H54 (cell line): ENCODE data around the gene LRPAP1.
"Not testable (repeated sequence)": the region's sequence is repeated elsewhere in the genome, so short reads cannot be mapped to it uniquely, and the experiment has no call there.

ENCODE experiments used
- DNase-seq: peaks from one replicate; pipeline ENCODE4 v3.0.0; 2011; ENCODE audit warnings: low spot score, mixed read lengths; ENCODE audit not compliant: insufficient read length
- FAIRE-seq: peaks from 3 replicates; lab custom pipeline; 2011; peaks lifted over from hg19 to GRCh38; lab: Jason Lieb, UNC
- POLR2A ChIP-seq: IDR thresholded peaks from 2 replicates; pipeline ENCODE4 v1.6.1; 2011; ENCODE audit warnings: low read depth, mild to moderate bottlenecking, low read length

The LRPAP1 gene, protein sequence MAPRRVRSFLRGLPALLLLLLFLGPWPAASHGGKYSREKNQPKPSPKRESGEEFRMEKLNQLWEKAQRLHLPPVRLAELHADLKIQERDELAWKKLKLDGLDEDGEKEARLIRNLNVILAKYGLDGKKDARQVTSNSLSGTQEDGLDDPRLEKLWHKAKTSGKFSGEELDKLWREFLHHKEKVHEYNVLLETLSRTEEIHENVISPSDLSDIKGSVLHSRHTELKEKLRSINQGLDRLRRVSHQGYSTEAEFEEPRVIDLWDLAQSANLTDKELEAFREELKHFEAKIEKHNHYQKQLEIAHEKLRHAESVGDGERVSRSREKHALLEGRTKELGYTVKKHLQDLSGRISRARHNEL

DNA sequence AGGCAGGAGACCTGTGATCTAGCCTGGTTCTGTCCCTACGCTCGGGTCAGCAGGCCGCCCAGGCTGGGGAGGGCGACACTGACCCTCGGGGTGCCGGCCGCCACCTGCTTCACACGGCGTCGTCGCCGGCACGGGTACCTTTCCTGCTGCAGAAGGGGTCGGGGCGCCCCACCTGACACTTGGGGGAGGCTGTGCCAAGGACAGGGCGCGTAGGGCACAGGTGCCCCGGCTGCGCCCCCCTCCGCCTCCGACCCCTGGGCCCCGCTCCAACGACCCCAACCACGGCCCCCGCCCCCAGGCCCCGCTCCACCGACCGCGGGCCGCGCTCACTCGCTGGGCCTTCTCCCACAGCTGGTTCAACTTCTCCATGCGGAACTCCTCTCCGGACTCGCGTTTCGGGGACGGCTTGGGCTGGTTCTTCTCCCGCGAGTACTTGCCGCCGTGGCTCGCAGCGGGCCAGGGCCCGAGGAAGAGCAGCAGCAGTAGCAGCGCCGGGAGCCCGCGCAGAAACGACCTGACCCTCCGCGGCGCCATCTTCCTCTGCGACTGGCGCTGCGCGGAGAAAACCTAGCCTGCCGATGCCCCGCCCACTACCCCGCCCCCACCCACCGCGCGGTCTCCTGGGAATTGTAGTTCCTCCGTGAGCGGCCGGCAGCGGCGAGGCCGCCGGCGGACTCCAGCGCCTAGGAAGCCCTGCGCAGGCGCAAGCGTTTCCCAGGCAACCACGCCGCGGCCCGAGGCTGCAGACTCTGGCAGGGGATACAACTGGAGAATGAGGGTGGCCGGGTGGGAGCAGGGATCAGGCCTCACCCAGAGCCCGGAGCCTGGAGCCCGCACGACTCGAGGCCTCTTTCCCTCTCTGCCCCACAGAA lies at the start of gene LRPAP1:
Gene LRPAP1 (minus strand): TSS at position 544 of the 872 bp plus-strand sequence. CDS start 10 bp downstream, at position 534.
- DNase-seq (peak; percentile 97), FAIRE-seq (no peak)
- peak; percentile 97 for TF ChIP-seq POLR2A

DNA sequence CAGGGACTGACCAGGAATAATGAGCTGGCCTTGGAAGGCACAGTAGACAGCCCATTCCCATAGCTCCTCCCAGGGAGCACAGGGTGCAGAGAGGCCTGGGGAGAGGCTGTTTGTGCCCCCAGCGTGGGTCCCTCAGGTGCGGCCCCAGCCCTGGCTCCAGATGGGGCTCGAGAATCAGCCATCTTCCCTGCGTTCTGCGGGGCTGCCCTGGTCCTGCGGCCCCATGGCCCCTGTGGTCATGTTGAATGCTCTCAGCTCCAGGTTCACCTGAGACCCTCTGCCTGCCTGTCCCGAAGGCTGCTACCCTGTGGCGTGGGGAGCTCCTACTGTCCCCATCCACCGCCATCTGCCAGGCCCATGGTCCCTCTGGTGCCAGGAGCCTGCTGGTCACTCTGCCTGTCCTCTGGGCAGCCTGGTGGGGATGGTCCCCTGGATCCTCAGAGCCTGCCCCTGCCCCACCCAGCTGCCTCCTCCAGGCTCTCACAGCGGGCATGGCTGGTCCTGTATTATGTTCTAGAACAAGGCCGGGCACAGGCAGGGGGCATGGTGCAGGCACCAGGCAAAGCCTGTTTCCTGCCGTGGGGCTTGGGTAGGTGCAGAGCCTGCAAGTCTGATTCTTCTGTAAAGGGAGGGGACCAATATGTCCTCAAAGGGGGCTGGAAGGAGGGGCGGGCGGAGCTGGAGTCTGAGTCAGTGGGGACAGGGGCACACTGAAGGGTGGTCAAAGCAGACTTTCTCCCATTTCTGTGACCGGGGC lies 49.3 kb upstream of the LRPAP1 start:
- FAIRE-seq, DNase-seq: not testable (repeated sequence)

DNA sequence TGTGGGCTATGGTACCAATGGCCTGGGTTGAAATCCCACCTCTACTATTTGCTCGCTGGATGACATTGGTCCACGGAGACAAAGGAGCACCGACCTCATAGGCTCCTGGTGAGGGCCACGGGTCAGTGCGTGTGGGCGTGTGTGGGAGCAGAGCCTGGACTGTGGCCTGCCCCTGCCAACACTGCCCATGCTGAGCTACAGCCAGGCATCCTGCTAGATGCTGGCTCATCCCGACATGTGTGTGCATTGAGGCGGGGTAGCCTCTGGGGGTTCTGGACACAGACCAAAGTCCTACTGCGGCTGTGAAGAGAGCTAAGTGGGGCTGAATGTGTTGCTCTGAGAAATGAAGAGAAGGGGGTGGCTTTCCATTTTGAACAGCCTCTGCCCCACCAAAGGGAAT lies 48.6 kb upstream of the LRPAP1 start:
- not testable (repeated sequence) for DNase-seq

GRCh38 chr4:3578527-3579144 lies 46.4 kb upstream of the LRPAP1 start:
- not testable (repeated sequence) for FAIRE-seq, DNase-seq

More for the DNA sequence above, 48.6 kb upstream of the LRPAP1 start:
- not testable (repeated sequence) for FAIRE-seq

DNA sequence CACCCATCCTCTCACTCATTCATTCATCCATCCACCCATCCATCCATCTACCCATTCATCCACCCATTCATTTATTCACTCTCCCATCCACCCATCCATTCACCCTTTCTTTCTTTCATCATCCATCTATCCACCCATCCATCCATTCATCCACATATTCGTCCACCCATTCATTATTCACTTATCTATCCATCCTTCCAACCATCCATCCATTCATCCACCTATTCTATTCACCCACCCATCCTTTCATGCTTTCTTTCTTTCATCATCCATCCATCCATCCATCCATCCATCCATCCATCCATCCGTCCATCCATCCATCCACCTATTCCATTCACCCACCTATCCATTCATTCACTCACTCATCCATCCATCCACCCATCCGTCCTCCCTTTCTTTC lies 45.8 kb upstream of the LRPAP1 start:
- not testable (repeated sequence) for DNase-seq, FAIRE-seq

- FAIRE-seq, DNase-seq: not testable (repeated sequence)
These were observed 45.1 kb upstream of the LRPAP1 start for GRCh38 chr4:3577208-3577892.

GRCh38 chr4:3576533-3577207 lies 44.4 kb upstream of the LRPAP1 start:
- DNase-seq, FAIRE-seq: not testable (repeated sequence)

DNA sequence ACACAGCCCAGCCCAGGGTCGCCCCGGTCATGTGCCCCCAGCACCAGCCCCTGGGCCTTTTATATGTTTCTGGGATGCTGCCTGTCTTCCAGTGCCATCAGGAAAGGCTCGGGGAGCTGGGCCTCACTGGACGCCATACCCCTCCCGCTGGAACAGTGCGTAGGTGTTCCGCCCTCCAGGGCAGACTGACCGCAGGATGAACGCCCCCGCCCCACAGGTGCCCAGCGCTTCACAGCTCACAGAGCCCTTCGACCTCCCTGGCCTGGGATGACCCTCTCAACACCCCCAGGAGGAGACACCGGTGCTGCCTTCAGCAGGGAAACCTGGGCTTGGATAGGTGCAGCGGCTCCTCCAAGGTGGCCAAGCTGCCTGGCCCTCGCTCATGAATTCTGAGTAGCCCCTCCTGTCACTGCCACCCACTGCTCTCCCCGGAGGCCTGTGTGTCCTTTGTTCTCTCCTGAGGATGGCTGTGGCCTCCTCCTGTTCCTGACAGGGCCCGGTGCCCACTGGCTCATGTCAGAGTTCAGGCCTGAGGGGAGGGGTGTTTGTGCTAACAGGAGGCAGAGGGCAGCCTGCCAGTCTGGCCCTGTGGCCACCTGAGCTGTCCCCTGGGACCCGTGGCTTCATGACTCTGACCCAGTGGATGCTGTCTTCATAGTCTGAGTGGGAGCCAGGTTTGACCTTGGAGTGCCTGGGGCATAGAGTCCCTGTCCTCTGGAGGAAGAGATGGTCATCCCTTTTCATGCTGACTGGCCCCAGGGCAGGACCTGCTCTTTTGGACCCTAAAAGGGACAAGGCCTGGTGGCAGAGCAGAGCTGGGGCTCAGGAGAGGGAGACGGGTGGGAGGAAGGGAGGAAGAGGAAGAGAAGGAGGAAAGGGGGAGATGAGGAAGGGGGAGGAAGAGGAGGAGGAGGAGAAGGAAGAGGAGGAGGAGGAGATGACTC lies 43.5 kb upstream of the LRPAP1 start:
- DNase-seq, FAIRE-seq: not testable (repeated sequence)

DNA sequence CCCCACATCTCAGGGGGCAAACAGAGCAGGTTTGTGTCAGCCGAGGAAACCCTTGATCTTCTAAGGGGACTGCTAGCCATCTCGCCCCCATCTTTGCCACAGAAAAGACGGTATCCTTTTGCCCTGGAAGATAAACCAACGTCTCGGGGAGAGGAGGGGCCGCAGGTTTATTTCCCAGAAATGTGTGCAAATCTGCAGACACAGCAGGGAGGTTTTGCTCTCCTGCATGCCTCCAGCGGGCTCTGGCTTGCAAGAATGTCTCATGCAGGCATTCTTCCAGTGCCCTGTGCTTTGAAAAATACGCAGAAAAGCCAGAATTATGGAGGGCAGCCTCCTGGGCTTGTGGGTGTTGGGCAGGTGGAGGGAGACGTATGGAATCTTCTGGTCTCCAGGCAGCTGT lies 42.6 kb upstream of the LRPAP1 start:
- FAIRE-seq = not testable (repeated sequence)

GRCh38 chr4:3574346-3574745 lies 42.1 kb upstream of the LRPAP1 start:
- FAIRE-seq, DNase-seq: not testable (repeated sequence)

More for the DNA sequence above, 42.6 kb upstream of the LRPAP1 start:
- not testable (repeated sequence) for DNase-seq

- TF ChIP-seq POLR2A = no peak
- DNase-seq (no peak), FAIRE-seq (no peak)
These were observed 40.9 kb upstream of the LRPAP1 start for GRCh38 chr4:3573131-3573530.

DNA sequence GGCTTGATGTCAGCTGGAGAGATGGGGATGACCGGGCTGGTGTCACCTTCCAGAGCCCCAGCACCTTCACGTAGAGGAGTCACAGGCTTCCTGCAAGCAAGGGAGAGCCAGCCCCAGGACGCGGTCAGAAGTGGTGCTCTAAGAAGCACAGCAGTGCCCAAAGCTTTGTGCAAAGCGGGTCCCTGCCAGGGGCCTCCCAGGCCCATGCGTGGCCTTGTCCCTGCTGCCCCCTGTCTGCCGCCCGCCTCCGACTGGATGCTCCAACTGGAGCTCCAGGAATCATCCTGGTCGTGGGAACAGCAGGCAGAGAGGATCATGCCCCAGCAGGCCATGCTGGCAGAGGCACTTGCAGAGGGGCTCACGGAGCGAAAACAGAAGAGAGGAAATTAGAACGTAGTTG lies 40.1 kb upstream of the LRPAP1 start:
- DNase-seq (no peak), FAIRE-seq (no peak)
- no peak for TF ChIP-seq POLR2A
